Measurements from ENCODE around the gene GLT1D1. TPM values are rescaled to one million over a fixed set of nuclear protein-coding genes. Genes with fewer than 3 reads are reported as not detected.
"Not testable (repeated sequence)": the region's sequence is repeated elsewhere in the genome, so short reads cannot be mapped to it uniquely, and the experiment has no call there.

GLT1D1 gene
- total RNA-seq = under 1 TPM; 0.17 to 0.45 TPM

DNA sequence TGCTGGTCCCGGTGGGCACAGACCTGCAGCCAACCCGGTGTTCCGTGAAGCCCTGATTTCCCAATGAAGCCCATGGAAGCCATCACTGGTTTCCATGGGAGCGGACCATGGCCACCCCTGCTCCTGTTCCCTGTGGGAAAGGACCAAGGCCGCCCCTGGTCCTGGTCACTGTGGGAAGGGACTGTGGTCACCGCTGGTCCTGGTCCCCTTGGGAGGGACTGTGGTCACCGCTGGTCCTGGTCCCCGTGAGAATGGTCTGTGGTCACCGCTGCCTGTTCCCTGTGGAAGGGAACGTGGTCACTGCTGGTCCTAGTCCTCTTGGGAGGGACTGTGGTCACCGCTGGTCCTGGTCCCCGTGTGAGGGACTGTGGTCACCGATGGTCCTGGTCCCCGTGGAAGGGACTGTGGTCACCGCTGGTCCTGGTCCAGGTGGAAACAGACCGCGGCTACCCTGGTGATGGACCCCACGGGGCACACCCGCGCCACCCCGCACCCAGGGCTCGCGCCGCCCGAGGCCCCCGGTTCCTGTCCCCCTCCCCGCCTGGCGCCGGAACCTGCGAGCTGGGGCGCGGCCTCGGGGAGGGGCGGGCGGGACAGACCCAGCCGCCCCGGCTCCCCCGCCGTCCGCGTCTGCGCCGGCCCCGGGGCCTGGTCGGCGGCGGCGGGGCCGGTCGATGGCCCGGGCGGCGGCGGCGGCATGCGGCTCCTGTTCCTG lies at the start of gene GLT1D1:
TSS of gene GLT1D1 (plus strand) at position 594 of the 715 bp plus-strand sequence. CDS start at position 698, 104 bp downstream.
- H3K9ac ChIP-seq (ENCODE audit: low read depth in 2 of 2, low read length in 2 of 2) = no peak within 1 kb of the TSS

GRCh38 chr12:128803788-128804187 lies 49.5 kb upstream of the GLT1D1 start:
- H3K9me3 ChIP-seq = no peaks in the 10 kb centered on the region
- no peak for DNase-seq
- H3K27me3 ChIP-seq = no peaks in the 10 kb centered on the region
- no peaks in the 10 kb centered on the region for H3K4me1 ChIP-seq
- intact Hi-C loops (cut with DNase I) = no loop called here
- no peaks in the 10 kb centered on the region for H3K36me3 ChIP-seq
- no peak for TF ChIP-seq CTCF (IDR thresholded peaks at IDR 0.05)
- H3K4me3 ChIP-seq = no peak overlapping the region
- no peak overlapping the region for H3K27ac ChIP-seq
- H3K9ac ChIP-seq (ENCODE audit: low read depth in 2 of 2, low read length in 2 of 2) = no peak overlapping the region

More for the DNA sequence above, at the start of gene GLT1D1:
- Histone ChIP-seq H3K27ac (no peak within 1 kb of the TSS), H3K27me3 (peaks cover 3% of the 10 kb centered on the region), H3K9me3 (no peaks in the 10 kb centered on the region), H3K4me1 (no peaks in the 10 kb centered on the region), H3K4me3 (no peak within 1 kb of the TSS), H3K36me3 (no peaks in the 10 kb centered on the region)
- no peak for TF ChIP-seq CTCF (IDR thresholded peaks at IDR 0.05)
- intact Hi-C loops (cut with DNase I) = no loop called here
- DNase-seq = no peak

- H3K36me3 ChIP-seq = no peaks in the 10 kb centered on the region
- intact Hi-C loops (cut with DNase I) = no loop called here
- no peaks in the 10 kb centered on the region for H3K9me3 ChIP-seq
- no peak overlapping the region for H3K27ac ChIP-seq
- no peaks in the 10 kb centered on the region for H3K27me3 ChIP-seq
- TF ChIP-seq CTCF (IDR thresholded peaks at IDR 0.05) = no peak
- no peaks in the 10 kb centered on the region for H3K4me1 ChIP-seq
- no peak for DNase-seq
- H3K9ac ChIP-seq (ENCODE audit: low read depth in 2 of 2, low read length in 2 of 2) = no peak overlapping the region
- H3K4me3 ChIP-seq = no peak overlapping the region
Measured at GRCh38 chr12:128804762-128805161, 48.5 kb upstream of the GLT1D1 start.

DNA sequence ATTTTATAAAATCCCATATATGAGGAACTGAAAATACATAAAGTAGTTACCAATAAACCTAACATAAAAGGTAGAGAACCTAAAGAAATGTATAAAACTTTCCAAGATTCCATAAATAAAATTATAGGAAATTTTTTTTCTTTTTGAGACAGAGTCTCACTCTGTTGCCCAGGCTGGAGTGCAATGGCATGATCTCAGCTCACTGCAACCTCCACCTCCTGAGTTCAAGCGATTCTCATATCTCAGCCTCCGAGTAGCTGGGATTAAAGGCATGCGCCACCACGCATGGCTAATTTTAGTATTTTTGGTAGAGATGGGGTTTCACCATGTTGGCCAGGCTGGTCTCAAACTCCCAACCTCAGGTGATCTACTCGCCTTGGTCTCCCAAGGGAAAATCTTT lies 47.9 kb upstream of the GLT1D1 start:
- H3K27ac ChIP-seq; H3K36me3 ChIP-seq; H3K9me3 ChIP-seq; intact Hi-C loops (cut with DNase I); H3K9ac ChIP-seq (ENCODE audit: low read depth in 2 of 2, low read length in 2 of 2); DNase-seq; H3K4me3 ChIP-seq; H3K27me3 ChIP-seq; H3K4me1 ChIP-seq: not testable (repeated sequence)

DNA sequence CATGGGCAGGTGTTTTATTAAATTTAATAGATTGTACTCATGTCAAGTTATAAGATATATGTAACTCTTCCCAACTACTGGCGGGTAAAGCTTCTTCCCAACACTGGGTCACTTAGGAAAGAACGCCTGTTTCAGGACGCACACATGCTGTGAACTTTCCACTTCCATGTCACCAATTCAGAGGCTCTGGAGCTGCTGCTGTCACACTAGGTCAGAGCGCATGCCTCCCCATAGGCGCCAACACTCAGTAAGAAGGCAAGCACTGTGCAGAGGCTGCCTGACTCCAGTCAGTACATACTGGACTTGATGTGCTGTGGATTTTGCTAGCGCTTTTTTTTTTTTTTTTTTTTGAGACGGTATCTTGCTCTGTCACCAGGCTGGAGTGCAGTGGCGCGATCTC lies 46.7 kb upstream of the GLT1D1 start:
- H3K9ac ChIP-seq (ENCODE audit: low read depth in 2 of 2, low read length in 2 of 2) = no peak overlapping the region
- no peaks in the 10 kb centered on the region for H3K36me3 ChIP-seq
- no peaks in the 10 kb centered on the region for H3K4me1 ChIP-seq
- H3K4me3 ChIP-seq = no peak overlapping the region
- intact Hi-C loops (cut with DNase I) = no loop called here
- no peak for DNase-seq
- no peak for TF ChIP-seq CTCF (IDR thresholded peaks at IDR 0.05)
- H3K9me3 ChIP-seq = no peaks in the 10 kb centered on the region
- H3K27me3 ChIP-seq = no peaks in the 10 kb centered on the region
- H3K27ac ChIP-seq = no peak overlapping the region

- intact Hi-C loops (cut with DNase I) = no loop called here
- H3K27me3 ChIP-seq = no peaks in the 10 kb centered on the region
- H3K9ac ChIP-seq (ENCODE audit: low read depth in 2 of 2, low read length in 2 of 2) = no peak overlapping the region
- no peaks in the 10 kb centered on the region for H3K4me1 ChIP-seq
- H3K9me3 ChIP-seq = no peaks in the 10 kb centered on the region
- H3K36me3 ChIP-seq = no peaks in the 10 kb centered on the region
- H3K27ac ChIP-seq = no peak overlapping the region
- no peak overlapping the region for H3K4me3 ChIP-seq
- no peak for DNase-seq
- TF ChIP-seq CTCF (IDR thresholded peaks at IDR 0.05) = no peak
Measured at GRCh38 chr12:128807161-128807724, 46.0 kb upstream of the GLT1D1 start.

Data from colonic mucosa (tissue), 4 donors.